Activated CD8-positive, alpha-beta memory T cell treated with anti-CD3 and anti-CD28 coated beads, Interleukin-2, amount 10 ng/mL, durations not matched to agents 7 days and 5 days (primary cell): Measurements from ENCODE around the gene ECE1. TPM values are rescaled to one million over a fixed set of nuclear protein-coding genes. Genes with fewer than 3 reads are reported as not detected.
"Not testable (repeated sequence)": the region's sequence is repeated elsewhere in the genome, so short reads cannot be mapped to it uniquely, and the experiment has no call there.

Source experiments
- ATAC-seq: fragments of 150-1000 bp; cut with Tn5 transposase; one replicate; pipeline ENCODE4 v1.10.0; 2021; ENCODE audit warnings: moderate library complexity
- CTCF ChIA-PET: fragments of 350-600 bp; sonication (Branson Sonifier 250); formaldehyde crosslinking; loops from one replicate; lab custom pipeline; 2021; ENCODE audit warnings: antibody characterized with exemption; lab: Charles Lee
- DNase-seq: peaks from one replicate; pipeline ENCODE4 v3.0.0-alpha.2; 2020
- H3K27ac Mint-ChIP-seq: one replicate; pipeline ENCODE4 v1.8.0; 2021; ENCODE audit warnings: mild to moderate bottlenecking, mixed read lengths
- H3K27me3 Mint-ChIP-seq: one replicate; pipeline ENCODE4 v1.8.0; 2021; ENCODE audit warnings: mixed read lengths
- H3K36me3 Mint-ChIP-seq: one replicate; pipeline ENCODE4 v1.8.0; 2021; ENCODE audit warnings: mild to moderate bottlenecking, mixed read lengths
- H3K4me1 Mint-ChIP-seq: one replicate; pipeline ENCODE4 v1.8.0; 2021; ENCODE audit warnings: mixed read lengths
- H3K4me3 Mint-ChIP-seq: one replicate; pipeline ENCODE4 v1.8.0; 2021; ENCODE audit warnings: mild to moderate bottlenecking, moderate library complexity, mixed read lengths
- H3K9me3 Mint-ChIP-seq: one replicate; pipeline ENCODE4 v1.8.0; 2022; ENCODE audit warnings: low read depth, mixed read lengths
- total RNA-seq, 2 experiments: library from RNA; stranded (reverse); gene quantifications; one replicate each; pipeline ENCODE4 v1.2.3, GENCODE V29; 2021

Gene ECE1
- total RNA-seq, 2 experiments from 2014 or later = 46.6 to 87.5 TPM

GRCh38 chr1:21291184-21291583 is 921 bp upstream of the ECE1 start:
- Mint-ChIP-seq H3K36me3 (no peaks in the 10 kb centered on the region), H3K9me3 (no peaks in the 10 kb centered on the region), H3K4me1 (peaks cover 69% of the 10 kb centered on the region), H3K27me3 (no peaks in the 10 kb centered on the region), H3K27ac (peak overlapping the region; percentile 40), H3K4me3 (peak overlapping the region; percentile 74)
- CTCF ChIA-PET = interaction anchor here (1.0 to 7.0 kb wide), 7 partner anchors 9 to 77 kb away, joined by 3 to 60 read pairs (median 3); no protein-coding TSS in a partner anchor
- ATAC-seq (no peak), DNase-seq (no peak)

- CTCF ChIA-PET = interaction anchor here (1.2 to 7.0 kb wide), 5 partner anchors 11 to 63 kb away, joined by 3 to 60 read pairs (median 3); no protein-coding TSS in a partner anchor
- DNase-seq (peak; percentile 46), ATAC-seq (no peak)
- Mint-ChIP-seq H3K4me3 (peak overlapping the region; percentile 74), H3K27me3 (no peaks in the 10 kb centered on the region), H3K36me3 (no peaks in the 10 kb centered on the region), H3K9me3 (no peaks in the 10 kb centered on the region), H3K27ac (peak overlapping the region; percentile 78), H3K4me1 (peaks cover 63% of the 10 kb centered on the region)
Observed at GRCh38 chr1:21290546-21290944, 282 bp upstream of the ECE1 start.

GRCh38 chr1:21289127-21289526 is 1.1 kb downstream of the ECE1 start:
- Mint-ChIP-seq H3K36me3 (peaks cover 2% of the 10 kb centered on the region), H3K4me3 (peak overlapping the region; percentile 74), H3K27me3 (no peaks in the 10 kb centered on the region), H3K27ac (no peak overlapping the region), H3K4me1 (peaks cover 53% of the 10 kb centered on the region), H3K9me3 (no peaks in the 10 kb centered on the region)
- no peak for ATAC-seq
- no peak for DNase-seq
- CTCF ChIA-PET = no interaction called here

GRCh38 chr1:21287905-21288514 is 2.3 kb downstream of the ECE1 start:
- ATAC-seq (no peak), DNase-seq (no peak)
- H3K27me3 Mint-ChIP-seq = no peaks in the 10 kb centered on the region
- H3K4me1 Mint-ChIP-seq = peaks cover 47% of the 10 kb centered on the region
- no peaks in the 10 kb centered on the region for H3K9me3 Mint-ChIP-seq
- CTCF ChIA-PET = interaction anchor here (0.5 to 2.3 kb wide), 3 partner anchors 18 to 80 kb away, joined by 3 to 8 read pairs (median 3); no protein-coding TSS in a partner anchor
- H3K36me3 Mint-ChIP-seq = peaks cover 5% of the 10 kb centered on the region
- no peak overlapping the region for H3K27ac Mint-ChIP-seq
- H3K4me3 Mint-ChIP-seq = no peak overlapping the region

GRCh38 chr1:21285386-21285785 is 4.9 kb downstream of the ECE1 start:
- peaks cover 38% of the 10 kb centered on the region for H3K4me1 Mint-ChIP-seq
- not testable (repeated sequence) for H3K27ac Mint-ChIP-seq, H3K9me3 Mint-ChIP-seq, DNase-seq, H3K36me3 Mint-ChIP-seq, H3K4me3 Mint-ChIP-seq, H3K27me3 Mint-ChIP-seq, ATAC-seq
- CTCF ChIA-PET = interaction anchor here (4.3 kb wide), 1 partner anchor 15 kb away, joined by 21 read pairs; no protein-coding TSS in a partner anchor

- ATAC-seq = no peak
- H3K4me3 Mint-ChIP-seq = no peak overlapping the region
- H3K36me3 Mint-ChIP-seq = peaks cover 11% of the 10 kb centered on the region
- H3K27ac Mint-ChIP-seq = no peak overlapping the region
- peaks cover 42% of the 10 kb centered on the region for H3K4me1 Mint-ChIP-seq
- no peaks in the 10 kb centered on the region for H3K9me3 Mint-ChIP-seq
- H3K27me3 Mint-ChIP-seq = no peaks in the 10 kb centered on the region
- CTCF ChIA-PET = interaction anchor here (4.3 kb wide), 1 partner anchor 15 kb away, joined by 21 read pairs; no protein-coding TSS in a partner anchor
- DNase-seq = no peak
Observed at GRCh38 chr1:21285055-21285372, 5.2 kb downstream of the ECE1 start.

- no peak for ATAC-seq
- Mint-ChIP-seq H3K9me3 (no peaks in the 10 kb centered on the region), H3K4me1 (peaks cover 44% of the 10 kb centered on the region), H3K27me3 (no peaks in the 10 kb centered on the region), H3K4me3 (no peak overlapping the region), H3K36me3 (peaks cover 11% of the 10 kb centered on the region), H3K27ac (no peak overlapping the region)
- CTCF ChIA-PET = interaction anchor here (1.1 to 4.3 kb wide), 3 partner anchors 9 to 29 kb away, joined by 4 to 21 read pairs (median 6); no protein-coding TSS in a partner anchor
- DNase-seq = no peak
Observed at GRCh38 chr1:21284206-21285054, 5.8 kb downstream of the ECE1 start.

GRCh38 chr1:21283524-21283923 is 6.7 kb downstream of the ECE1 start:
- H3K27me3 Mint-ChIP-seq = no peaks in the 10 kb centered on the region
- CTCF ChIA-PET = interaction anchor here (1.1 to 4.3 kb wide), 3 partner anchors 10 to 28 kb away, joined by 4 to 21 read pairs (median 6); no protein-coding TSS in a partner anchor
- no peak overlapping the region for H3K4me3 Mint-ChIP-seq
- ATAC-seq = no peak
- H3K4me1 Mint-ChIP-seq = peaks cover 46% of the 10 kb centered on the region
- no peak overlapping the region for H3K27ac Mint-ChIP-seq
- peaks cover 12% of the 10 kb centered on the region for H3K36me3 Mint-ChIP-seq
- DNase-seq = no peak
- H3K9me3 Mint-ChIP-seq = no peaks in the 10 kb centered on the region

GRCh38 chr1:21282020-21282419 is 8.2 kb downstream of the ECE1 start:
- peaks cover 46% of the 10 kb centered on the region for H3K4me1 Mint-ChIP-seq
- DNase-seq, H3K9me3 Mint-ChIP-seq, H3K4me3 Mint-ChIP-seq, ATAC-seq, H3K27me3 Mint-ChIP-seq, H3K27ac Mint-ChIP-seq: not testable (repeated sequence)
- CTCF ChIA-PET = interaction anchor here (0.7 to 4.7 kb wide), 3 partner anchors 12 to 87 kb away, joined by 3 to 53 read pairs (median 6); no protein-coding TSS in a partner anchor
- H3K36me3 Mint-ChIP-seq = peaks cover 16% of the 10 kb centered on the region

- Mint-ChIP-seq H3K27me3 (no peaks in the 10 kb centered on the region), H3K9me3 (no peaks in the 10 kb centered on the region), H3K36me3 (peaks cover 16% of the 10 kb centered on the region), H3K4me3 (peak overlapping the region; percentile 15), H3K27ac (peak overlapping the region; percentile 86), H3K4me1 (peaks cover 46% of the 10 kb centered on the region)
- CTCF ChIA-PET = interaction anchor here (1.1 to 4.7 kb wide), 3 partner anchors 10 to 88 kb away, joined by 5 to 53 read pairs (median 5); no protein-coding TSS in a partner anchor
- DNase-seq (no peak), ATAC-seq (no peak)
Observed at GRCh38 chr1:21280482-21280881, 9.8 kb downstream of the ECE1 start.

GRCh38 chr1:21280011-21280471 is 10.2 kb downstream of the ECE1 start:
- H3K9me3 Mint-ChIP-seq = no peaks in the 10 kb centered on the region
- no peaks in the 10 kb centered on the region for H3K27me3 Mint-ChIP-seq
- peaks cover 16% of the 10 kb centered on the region for H3K36me3 Mint-ChIP-seq
- DNase-seq (peak; percentile 55), ATAC-seq (peak; percentile 79)
- H3K4me1 Mint-ChIP-seq = peaks cover 46% of the 10 kb centered on the region
- CTCF ChIA-PET = interaction anchor here (0.6 to 4.7 kb wide), 8 partner anchors 10 to 95 kb away, joined by 3 to 53 read pairs (median 4); no protein-coding TSS in a partner anchor
- H3K4me3 Mint-ChIP-seq = peak overlapping the region; percentile 15
- H3K27ac Mint-ChIP-seq = peak overlapping the region; percentile 86

GRCh38 chr1:21278860-21279845 is 11.1 kb downstream of the ECE1 start:
- ATAC-seq = peak; percentile 14
- H3K27ac Mint-ChIP-seq = peak overlapping the region; percentile 86
- DNase-seq = peak; percentile 64
- CTCF ChIA-PET = interaction anchor here (0.5 to 4.7 kb wide), 8 partner anchors 9 to 96 kb away, joined by 3 to 53 read pairs (median 4); no protein-coding TSS in a partner anchor
- H3K9me3 Mint-ChIP-seq = no peaks in the 10 kb centered on the region
- H3K27me3 Mint-ChIP-seq = no peaks in the 10 kb centered on the region
- no peak overlapping the region for H3K4me3 Mint-ChIP-seq
- peaks cover 21% of the 10 kb centered on the region for H3K36me3 Mint-ChIP-seq
- H3K4me1 Mint-ChIP-seq = peaks cover 43% of the 10 kb centered on the region
